Kidney (tissue), 14 donors: ENCODE data around the gene HLA-DPA1. TPM values are rescaled to one million over a fixed set of nuclear protein-coding genes. Genes with fewer than 3 reads are reported as not detected.

ENCODE experiments used
- DNase-seq, 5 donors: peaks; one replicate each; pipeline ENCODE4 v3.0.0-alpha.2; 2013 to 2020
- FAIRE-seq: peaks from 2 replicates; lab custom pipeline; 2012; peaks lifted over from hg19 to GRCh38; lab: Jason Lieb, UNC
- H3K27ac ChIP-seq, 2 donors: one replicate each; pipeline ENCODE4 v1.7.0; 2013; ENCODE audit warnings: low read depth in 2 of 2, low read length in 2 of 2, inconsistent platforms in 1 of 2
- H3K27me3 ChIP-seq: one replicate; pipeline ENCODE4 v1.7.1; 2013; ENCODE audit warnings: low read length, inconsistent platforms; ENCODE audit not compliant: control insufficient read depth, insufficient read depth
- H3K36me3 ChIP-seq, 3 donors: one replicate each; pipeline versions ENCODE4 v1.7.0 to v1.7.1; 2013; ENCODE audit warnings: low read length in 3 of 3, control low read depth in 1 of 3, inconsistent platforms in 1 of 3; ENCODE audit not compliant: insufficient read depth in 3 of 3, control insufficient read depth in 2 of 3
- H3K4me1 ChIP-seq, 3 donors: one replicate each; pipeline versions ENCODE4 v1.7.0 to v1.7.1; 2013; ENCODE audit warnings: low read length in 3 of 3, inconsistent platforms in 1 of 3, low read depth in 1 of 3; ENCODE audit not compliant: control insufficient read depth in 2 of 3, insufficient read depth in 2 of 3
- H3K4me3 ChIP-seq, 3 donors: one replicate each; pipeline versions ENCODE4 v1.7.0 to v1.8.1; 2013; ENCODE audit warnings: low read length in 3 of 3, control low read depth in 1 of 3, inconsistent platforms in 1 of 3
- H3K9ac ChIP-seq, 3 donors: one replicate each; pipeline versions ENCODE4 v1.7.0 to v1.7.1; 2013; ENCODE audit warnings: low read length in 3 of 3, control low read depth in 1 of 3, inconsistent platforms in 1 of 3
- H3K9me3 ChIP-seq, 3 donors: one replicate each; pipeline versions ENCODE4 v1.7.0 to v1.7.1; 2013; ENCODE audit warnings: low read length in 3 of 3, control low read depth in 1 of 3, inconsistent platforms in 1 of 3; ENCODE audit not compliant: control insufficient read depth in 2 of 3, insufficient read depth in 1 of 3
- intact Hi-C: fragments of 100-400 bp; cut with DNase I; formaldehyde crosslinking; loops from one replicate; pipeline ENCODE4 v1.11.1; 2022
- polyA plus RNA-seq: library from polyadenylated mRNA; stranded (reverse); fragments of 350-450 nt; fragmentation: Illumina TruSeq; extraction: RNeasy Lipid Tissue Mini Kit (QIAGEN cat#74804); gene quantifications from one replicate; pipeline ENCODE4 v1.2.3, GENCODE V29; 2014; ENCODE audit warnings: low read depth, low replicate concordance; ENCODE audit not compliant: insufficient read depth
- total RNA-seq: library from RNA; stranded (reverse); fragmentation: NEBNext Ultra II Directional; extraction: Animal tissue kit (Norgen Biotek cat#: 25700); gene quantifications from one replicate; pipeline ENCODE4 v1.2.1, GENCODE V29; 2021
- TF ChIP-seq, protein P1 (sequence below): IDR thresholded peaks from 3 replicates; pipeline ENCODE4 v1.5.1; 2012; ENCODE audit warnings: mild to moderate bottlenecking, moderate library complexity, borderline replicate concordance; ENCODE audit not compliant: insufficient read depth; ENCODE audit errors: extremely low read depth
- donor health status: control.
- donor health status: control.
- donor health status: control.
- donor health status: control.
- donor health status: control.
- donor health status: DM: yes; HTN: yes; CAD: no.
- donor health status: Normal renal cell carcinoma (clear cell type).

HLA-DPA1 gene
- total and polyA plus RNA-seq, 2 donors from 2014 or later, result 154 to 200 TPM

DNA sequence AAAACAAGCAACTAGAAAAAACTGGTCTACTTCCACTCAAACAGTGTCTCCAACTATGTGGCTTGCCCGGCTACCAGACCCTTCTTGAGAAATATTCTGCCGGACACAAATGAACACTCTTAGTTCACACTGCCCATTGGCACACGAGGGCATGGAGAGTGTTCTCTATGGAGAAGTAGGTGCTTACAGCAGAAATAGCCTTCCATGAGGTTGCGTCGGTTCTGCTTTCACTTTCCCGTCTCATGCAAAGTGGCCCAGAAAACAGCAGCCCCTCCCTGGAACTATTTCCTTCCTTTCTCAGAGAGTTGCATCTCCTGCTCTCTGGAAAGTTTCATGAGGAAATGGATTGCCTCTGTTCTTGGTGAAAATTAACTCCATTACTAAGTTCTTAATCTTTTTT lies 54.5 kb downstream of the HLA-DPA1 start:
- Histone ChIP-seq H3K4me3 (peak overlapping the region in 2 of 3 donors; percentile 34 to 42), H3K9ac (peak overlapping the region in 1 of 3 donors; percentile 36), H3K27ac (peak overlapping the region; percentile 64 to 81), H3K36me3 (no peaks in the 10 kb centered on the region), H3K27me3 (no peaks in the 10 kb centered on the region), H3K9me3 (no peaks in the 10 kb centered on the region), H3K4me1 (peaks cover 0 to 18% (median 14%) of the 10 kb centered on the region in 3 donors)
- intact Hi-C loops, result loop anchor here (5.0 kb wide), 1 partner anchor 63 kb away; no protein-coding TSS in a partner anchor
- peak; percentile 89 for FAIRE-seq
- TF ChIP-seq, protein P1, sequence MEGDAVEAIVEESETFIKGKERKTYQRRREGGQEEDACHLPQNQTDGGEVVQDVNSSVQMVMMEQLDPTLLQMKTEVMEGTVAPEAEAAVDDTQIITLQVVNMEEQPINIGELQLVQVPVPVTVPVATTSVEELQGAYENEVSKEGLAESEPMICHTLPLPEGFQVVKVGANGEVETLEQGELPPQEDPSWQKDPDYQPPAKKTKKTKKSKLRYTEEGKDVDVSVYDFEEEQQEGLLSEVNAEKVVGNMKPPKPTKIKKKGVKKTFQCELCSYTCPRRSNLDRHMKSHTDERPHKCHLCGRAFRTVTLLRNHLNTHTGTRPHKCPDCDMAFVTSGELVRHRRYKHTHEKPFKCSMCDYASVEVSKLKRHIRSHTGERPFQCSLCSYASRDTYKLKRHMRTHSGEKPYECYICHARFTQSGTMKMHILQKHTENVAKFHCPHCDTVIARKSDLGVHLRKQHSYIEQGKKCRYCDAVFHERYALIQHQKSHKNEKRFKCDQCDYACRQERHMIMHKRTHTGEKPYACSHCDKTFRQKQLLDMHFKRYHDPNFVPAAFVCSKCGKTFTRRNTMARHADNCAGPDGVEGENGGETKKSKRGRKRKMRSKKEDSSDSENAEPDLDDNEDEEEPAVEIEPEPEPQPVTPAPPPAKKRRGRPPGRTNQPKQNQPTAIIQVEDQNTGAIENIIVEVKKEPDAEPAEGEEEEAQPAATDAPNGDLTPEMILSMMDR, result no peak
- DNase-seq, result peak in 3 of 5 donors; percentile 16 to 83 (median 71)

DNA sequence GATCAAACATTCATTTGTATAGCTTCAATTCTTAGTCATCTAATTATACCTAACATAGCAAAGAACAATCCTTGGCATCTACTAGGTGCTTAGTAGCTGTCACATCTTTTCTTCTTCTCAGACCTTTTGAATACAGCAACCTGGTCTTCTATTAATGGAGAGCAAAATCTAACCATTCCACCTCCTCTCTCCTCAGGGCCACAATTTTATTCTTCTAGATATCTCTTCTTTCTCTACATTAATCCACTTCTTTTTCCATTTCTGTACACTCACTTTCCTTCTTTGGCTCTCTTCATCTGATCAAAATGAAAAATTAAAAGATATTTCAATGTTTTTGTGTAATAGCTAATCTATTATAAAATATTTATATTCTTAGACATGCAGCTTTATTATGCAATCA lies 55.0 kb downstream of the HLA-DPA1 start:
- no peak for DNase-seq

DNA sequence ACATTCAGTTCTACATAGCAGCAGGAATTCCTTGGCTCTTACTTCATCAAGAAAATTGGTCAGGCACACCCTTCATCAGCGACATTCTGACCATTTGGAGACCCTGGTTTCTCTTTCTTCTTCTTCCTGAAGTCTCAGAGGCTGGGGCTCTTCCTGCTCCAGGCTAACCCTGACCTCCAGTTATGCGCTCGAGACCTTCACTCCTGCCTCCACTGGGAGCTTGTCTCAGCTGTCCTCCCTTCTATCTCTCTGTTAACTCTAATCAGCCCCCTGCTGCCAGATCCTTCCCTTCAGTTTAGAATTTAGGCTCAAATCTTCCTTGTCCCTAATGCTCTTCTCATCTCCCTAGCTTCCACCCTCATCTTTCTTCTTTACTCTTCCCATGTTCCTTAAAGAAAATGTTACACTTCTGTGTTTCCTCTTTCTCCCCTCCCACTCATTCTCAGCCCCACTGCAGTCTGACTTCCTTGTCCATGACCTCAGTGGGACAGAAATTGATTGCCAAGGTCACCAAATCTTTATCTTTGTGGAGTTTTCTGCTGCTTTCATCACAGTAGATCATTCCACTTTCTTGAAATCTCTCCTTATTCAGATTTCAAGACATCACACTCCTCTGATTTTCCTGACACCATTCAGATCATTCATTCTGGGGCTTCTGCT lies 55.6 kb downstream of the HLA-DPA1 start:
- TF ChIP-seq, protein P1, result no peak
- Histone ChIP-seq H3K9ac (no peak overlapping the region), H3K4me3 (no peak overlapping the region), H3K4me1 (peaks cover 0 to 18% (median 14%) of the 10 kb centered on the region in 3 donors), H3K9me3 (no peaks in the 10 kb centered on the region), H3K27ac (peak overlapping the region; percentile 39 to 80), H3K27me3 (no peaks in the 10 kb centered on the region), H3K36me3 (no peaks in the 10 kb centered on the region)
- intact Hi-C loops, result loop anchor here (5.0 kb wide), 1 partner anchor 64 kb away; no protein-coding TSS in a partner anchor
- DNase-seq, result no peak
- FAIRE-seq, result no peak

More for the DNA sequence above, 55.0 kb downstream of the HLA-DPA1 start:
- Histone ChIP-seq H3K36me3 (no peaks in the 10 kb centered on the region), H3K27ac (peak overlapping the region; percentile 30 to 80), H3K27me3 (no peaks in the 10 kb centered on the region), H3K9me3 (no peaks in the 10 kb centered on the region), H3K4me3 (peak overlapping the region in 1 of 3 donors; percentile 34), H3K9ac (no peak overlapping the region), H3K4me1 (peaks cover 0 to 18% (median 14%) of the 10 kb centered on the region in 3 donors)
- FAIRE-seq, result no peak
- TF ChIP-seq, protein P1, result no peak
- intact Hi-C loops, result loop anchor here (5.0 kb wide), 1 partner anchor 64 kb away; no protein-coding TSS in a partner anchor
